ENCODE data around the gene AP1S3. TPM values are rescaled to one million over a fixed set of nuclear protein-coding genes. Genes with fewer than 3 reads are reported as not detected.
A peak's percentile ranks its signal among the peaks of the same experiment; 100 is the strongest.

The AP1S3 gene
- total RNA-seq, 1 experiment from 2014 or later: 17.4 TPM

- no peak for TF ChIP-seq ZNF532 (CRISPR knock-in tag; IDR thresholded peaks at IDR 0.05; ENCODE audit: borderline replicate concordance)
- TF ChIP-seq ZNF121 (CRISPR knock-in tag; IDR thresholded peaks at IDR 0.05): no peak
- TF ChIP-seq, protein P1, sequence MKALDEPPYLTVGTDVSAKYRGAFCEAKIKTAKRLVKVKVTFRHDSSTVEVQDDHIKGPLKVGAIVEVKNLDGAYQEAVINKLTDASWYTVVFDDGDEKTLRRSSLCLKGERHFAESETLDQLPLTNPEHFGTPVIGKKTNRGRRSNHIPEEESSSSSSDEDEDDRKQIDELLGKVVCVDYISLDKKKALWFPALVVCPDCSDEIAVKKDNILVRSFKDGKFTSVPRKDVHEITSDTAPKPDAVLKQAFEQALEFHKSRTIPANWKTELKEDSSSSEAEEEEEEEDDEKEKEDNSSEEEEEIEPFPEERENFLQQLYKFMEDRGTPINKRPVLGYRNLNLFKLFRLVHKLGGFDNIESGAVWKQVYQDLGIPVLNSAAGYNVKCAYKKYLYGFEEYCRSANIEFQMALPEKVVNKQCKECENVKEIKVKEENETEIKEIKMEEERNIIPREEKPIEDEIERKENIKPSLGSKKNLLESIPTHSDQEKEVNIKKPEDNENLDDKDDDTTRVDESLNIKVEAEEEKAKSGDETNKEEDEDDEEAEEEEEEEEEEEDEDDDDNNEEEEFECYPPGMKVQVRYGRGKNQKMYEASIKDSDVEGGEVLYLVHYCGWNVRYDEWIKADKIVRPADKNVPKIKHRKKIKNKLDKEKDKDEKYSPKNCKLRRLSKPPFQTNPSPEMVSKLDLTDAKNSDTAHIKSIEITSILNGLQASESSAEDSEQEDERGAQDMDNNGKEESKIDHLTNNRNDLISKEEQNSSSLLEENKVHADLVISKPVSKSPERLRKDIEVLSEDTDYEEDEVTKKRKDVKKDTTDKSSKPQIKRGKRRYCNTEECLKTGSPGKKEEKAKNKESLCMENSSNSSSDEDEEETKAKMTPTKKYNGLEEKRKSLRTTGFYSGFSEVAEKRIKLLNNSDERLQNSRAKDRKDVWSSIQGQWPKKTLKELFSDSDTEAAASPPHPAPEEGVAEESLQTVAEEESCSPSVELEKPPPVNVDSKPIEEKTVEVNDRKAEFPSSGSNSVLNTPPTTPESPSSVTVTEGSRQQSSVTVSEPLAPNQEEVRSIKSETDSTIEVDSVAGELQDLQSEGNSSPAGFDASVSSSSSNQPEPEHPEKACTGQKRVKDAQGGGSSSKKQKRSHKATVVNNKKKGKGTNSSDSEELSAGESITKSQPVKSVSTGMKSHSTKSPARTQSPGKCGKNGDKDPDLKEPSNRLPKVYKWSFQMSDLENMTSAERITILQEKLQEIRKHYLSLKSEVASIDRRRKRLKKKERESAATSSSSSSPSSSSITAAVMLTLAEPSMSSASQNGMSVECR (CRISPR knock-in tag; IDR thresholded peaks at IDR 0.05; ENCODE audit: borderline replicate concordance): no peak
- TF ChIP-seq SP1 (CRISPR knock-in tag; conservative IDR thresholded peaks at IDR 0.05): no peak
- TF ChIP-seq ZBTB21 (CRISPR knock-in tag; IDR thresholded peaks at IDR 0.05; ENCODE audit: borderline replicate concordance): no peak
- no peak for TF ChIP-seq JAZF1 (CRISPR knock-in tag; IDR thresholded peaks at IDR 0.05)
- no peak for TF ChIP-seq ZNF219 (CRISPR knock-in tag; IDR thresholded peaks at IDR 0.05; ENCODE audit: borderline replicate concordance)
These were observed 30.6 kb upstream of the AP1S3 start (continued) for GRCh38 chr2:223868005-223868404.

DNA sequence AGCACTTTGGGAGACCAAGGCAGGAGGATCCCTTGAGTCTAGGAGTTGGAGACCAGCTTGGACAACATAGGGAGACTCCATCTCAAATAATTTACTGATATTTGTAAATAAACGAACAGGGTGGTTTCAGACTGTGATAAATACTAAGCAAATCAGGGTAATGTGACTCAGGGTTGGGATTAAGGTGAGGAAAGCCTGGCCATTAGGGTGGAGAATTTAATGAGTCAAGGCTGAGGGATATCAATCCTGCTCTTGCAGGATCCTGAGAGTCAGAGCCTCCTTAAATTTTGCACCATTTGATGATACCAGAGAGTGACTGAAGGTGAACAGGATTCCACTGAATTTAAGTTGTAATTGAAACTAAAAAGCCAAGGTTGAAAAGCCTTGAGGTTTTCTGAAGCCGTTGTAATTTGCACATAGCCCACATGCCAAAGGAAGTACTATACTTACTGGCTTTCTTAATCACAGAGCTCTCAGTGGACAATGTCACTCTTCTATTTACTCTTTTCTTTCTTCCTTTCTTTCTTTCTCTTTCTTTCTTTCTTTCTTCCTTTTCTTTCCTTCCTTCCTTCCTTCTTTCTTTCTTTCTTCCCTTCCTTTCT lies 28.6 kb upstream of the AP1S3 start:
- H3K27ac Mint-ChIP-seq: 0 out of 2 replicates have a peak overlapping the region, but pooled peaks have one; percentile 22
- CTCF ChIA-PET: interaction anchor here (0.6 kb wide), 1 partner anchor 35 kb away, joined by 3 read pairs; no protein-coding TSS in a partner anchor
- TF ChIP-seq FOXK1 (CRISPR knock-in tag; IDR thresholded peaks at IDR 0.05) (no peak), ZMAT4 (CRISPR knock-in tag; IDR thresholded peaks at IDR 0.05) (no peak), TEAD4 (CRISPR knock-in tag; IDR thresholded peaks at IDR 0.05) (no peak), ZNF671 (CRISPR knock-in tag; IDR thresholded peaks at IDR 0.05) (no peak), ZNF416 (CRISPR knock-in tag; IDR thresholded peaks at IDR 0.05) (no peak), USF1 (CRISPR knock-in tag; IDR thresholded peaks at IDR 0.05) (no peak), ZNF232 (CRISPR knock-in tag; IDR thresholded peaks at IDR 0.05) (no peak), SMAD3 (CRISPR knock-in tag; IDR thresholded peaks at IDR 0.05; ENCODE audit: borderline replicate concordance) (no peak), NR2C2 (CRISPR knock-in tag; IDR thresholded peaks at IDR 0.05) (no peak), GABPB1 (CRISPR knock-in tag; IDR thresholded peaks at IDR 0.05) (no peak), CTCF (IDR thresholded peaks at IDR 0.05) (no peak), PREB (CRISPR knock-in tag; IDR thresholded peaks at IDR 0.05; ENCODE audit: borderline replicate concordance) (no peak)
- TF ChIP-seq, protein P2, sequence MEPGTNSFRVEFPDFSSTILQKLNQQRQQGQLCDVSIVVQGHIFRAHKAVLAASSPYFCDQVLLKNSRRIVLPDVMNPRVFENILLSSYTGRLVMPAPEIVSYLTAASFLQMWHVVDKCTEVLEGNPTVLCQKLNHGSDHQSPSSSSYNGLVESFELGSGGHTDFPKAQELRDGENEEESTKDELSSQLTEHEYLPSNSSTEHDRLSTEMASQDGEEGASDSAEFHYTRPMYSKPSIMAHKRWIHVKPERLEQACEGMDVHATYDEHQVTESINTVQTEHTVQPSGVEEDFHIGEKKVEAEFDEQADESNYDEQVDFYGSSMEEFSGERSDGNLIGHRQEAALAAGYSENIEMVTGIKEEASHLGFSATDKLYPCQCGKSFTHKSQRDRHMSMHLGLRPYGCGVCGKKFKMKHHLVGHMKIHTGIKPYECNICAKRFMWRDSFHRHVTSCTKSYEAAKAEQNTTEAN (CRISPR knock-in tag; IDR thresholded peaks at IDR 0.05): no peak
- TF ChIP-seq, protein P3, sequence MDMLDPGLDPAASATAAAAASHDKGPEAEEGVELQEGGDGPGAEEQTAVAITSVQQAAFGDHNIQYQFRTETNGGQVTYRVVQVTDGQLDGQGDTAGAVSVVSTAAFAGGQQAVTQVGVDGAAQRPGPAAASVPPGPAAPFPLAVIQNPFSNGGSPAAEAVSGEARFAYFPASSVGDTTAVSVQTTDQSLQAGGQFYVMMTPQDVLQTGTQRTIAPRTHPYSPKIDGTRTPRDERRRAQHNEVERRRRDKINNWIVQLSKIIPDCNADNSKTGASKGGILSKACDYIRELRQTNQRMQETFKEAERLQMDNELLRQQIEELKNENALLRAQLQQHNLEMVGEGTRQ (CRISPR knock-in tag; IDR thresholded peaks at IDR 0.05): no peak

More for the DNA sequence above, 28.6 kb upstream of the AP1S3 start:
- H3K9me3 Mint-ChIP-seq: no peaks in the 10 kb centered on the region
- no peak overlapping the region for H3K4me3 Mint-ChIP-seq
- H3K4me1 Mint-ChIP-seq: peaks cover 12% of the 10 kb centered on the region
- no peak; the same call in 1 of the 2 replicates for ATAC-seq
- peaks cover 3% of the 10 kb centered on the region for H3K36me3 Mint-ChIP-seq
- no peaks in the 10 kb centered on the region for H3K27me3 Mint-ChIP-seq (ENCODE audit: low read depth)
- POLR2A ChIA-PET: no interaction called here
- no peak for DNase-seq (ENCODE audit: low spot score)
